GM18508 (cell line): ENCODE data around the gene GRID2.
"Not testable (repeated sequence)": the region's sequence is repeated elsewhere in the genome, so short reads cannot be mapped to it uniquely, and the experiment has no call there.

Source experiments
- ATAC-seq: cut with Tn5 transposase; IDR thresholded peaks from one replicate; pipeline ENCODE4 v1.9.1; 2021; ENCODE audit warnings: moderate number of reproducible peaks; ENCODE audit not compliant: insufficient read depth, unreplicated experiment

The GRID2 gene

GRCh38 chr4:92305148-92305877 is 1.5 kb downstream of the GRID2 start:
- ATAC-seq = no peak

DNA sequence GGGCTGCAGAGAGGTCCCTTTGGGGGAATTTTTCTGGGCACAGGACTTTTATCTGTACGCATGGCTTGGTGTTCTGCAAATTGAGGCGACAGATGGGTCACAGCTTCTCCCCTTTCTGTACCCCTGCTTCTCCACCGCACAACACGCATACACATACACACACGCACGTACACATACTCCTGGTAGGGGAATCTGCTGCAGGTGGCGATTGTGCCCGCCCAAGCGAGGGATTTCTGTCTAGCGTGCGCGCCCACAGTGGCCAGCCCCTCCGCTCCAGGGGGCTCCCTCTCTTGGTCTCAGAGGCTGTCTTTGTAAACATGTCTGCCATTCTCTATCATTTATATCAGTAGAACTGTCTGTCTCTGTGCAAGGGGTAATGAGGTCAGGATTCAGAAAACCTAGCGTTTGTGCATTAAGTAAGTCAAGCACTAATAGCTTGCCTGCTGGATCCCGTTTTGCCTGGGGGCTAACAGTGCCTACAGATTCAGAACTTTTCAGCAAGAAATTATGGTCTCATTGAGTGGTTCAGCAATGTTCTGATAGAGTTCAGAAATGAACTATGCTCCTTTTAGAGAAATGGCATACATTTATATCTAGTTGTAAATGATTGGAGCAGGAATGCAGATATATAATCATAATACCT is 2.2 kb downstream of the GRID2 start:
- no peak for ATAC-seq

DNA sequence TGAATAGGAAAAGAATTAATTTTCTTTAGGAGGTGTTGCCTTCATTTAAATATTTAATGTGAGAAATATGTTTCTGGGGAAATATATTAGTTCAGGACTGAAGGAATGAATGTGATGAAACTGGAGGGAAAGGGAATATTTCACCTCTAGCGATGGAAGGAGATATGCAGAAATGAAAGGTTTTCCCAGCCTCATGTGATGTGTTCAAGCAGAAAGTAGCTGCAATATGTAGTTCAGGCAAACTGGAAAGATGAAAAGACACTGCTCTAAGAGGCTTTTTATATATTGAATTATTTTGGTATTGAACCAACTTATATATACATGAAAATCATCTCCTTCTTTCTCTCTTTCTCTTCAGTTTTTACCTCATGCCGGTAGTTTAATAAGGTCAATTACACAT is 3.4 kb downstream of the GRID2 start:
- ATAC-seq = no peak

- ATAC-seq = no peak
These were observed 4.1 kb downstream of the GRID2 start for GRCh38 chr4:92307866-92308265.

DNA sequence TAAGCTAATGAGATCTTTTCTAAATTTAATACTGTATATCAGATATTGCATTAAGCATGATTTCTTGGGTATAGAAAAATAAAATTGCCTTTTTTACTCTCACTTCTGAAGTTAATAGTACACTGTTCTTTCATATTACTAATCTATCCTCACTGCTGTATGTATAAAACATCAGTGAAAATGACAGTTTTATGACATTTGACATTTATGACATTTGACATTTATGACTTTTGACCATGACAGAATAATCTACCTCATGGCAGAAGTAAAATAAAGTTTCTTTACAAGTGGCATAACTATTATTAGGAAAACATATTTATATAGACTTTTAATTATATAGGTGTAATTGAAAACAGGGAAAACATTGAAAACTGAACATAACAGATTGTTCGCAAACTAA is 13.3 kb downstream of the GRID2 start:
- no peak for ATAC-seq

DNA sequence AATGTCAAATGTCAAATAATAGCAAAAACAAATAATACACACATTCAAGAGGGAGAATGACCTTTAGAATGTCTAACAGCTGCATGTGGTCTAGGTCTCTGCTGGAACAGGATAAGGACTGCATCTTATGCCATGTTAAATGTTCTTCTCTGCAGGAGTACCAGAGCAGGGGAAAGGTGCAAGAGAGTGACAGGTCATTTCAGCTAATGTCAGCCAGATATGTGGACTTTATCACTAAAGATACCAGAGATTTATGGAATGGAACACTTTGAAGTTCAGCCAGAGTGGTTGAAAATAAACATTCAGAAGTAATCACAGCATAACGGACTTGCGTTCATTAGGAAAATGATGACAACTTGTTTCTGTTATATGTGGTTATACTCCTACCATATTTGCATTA is 24.3 kb downstream of the GRID2 start:
- ATAC-seq = no peak

DNA sequence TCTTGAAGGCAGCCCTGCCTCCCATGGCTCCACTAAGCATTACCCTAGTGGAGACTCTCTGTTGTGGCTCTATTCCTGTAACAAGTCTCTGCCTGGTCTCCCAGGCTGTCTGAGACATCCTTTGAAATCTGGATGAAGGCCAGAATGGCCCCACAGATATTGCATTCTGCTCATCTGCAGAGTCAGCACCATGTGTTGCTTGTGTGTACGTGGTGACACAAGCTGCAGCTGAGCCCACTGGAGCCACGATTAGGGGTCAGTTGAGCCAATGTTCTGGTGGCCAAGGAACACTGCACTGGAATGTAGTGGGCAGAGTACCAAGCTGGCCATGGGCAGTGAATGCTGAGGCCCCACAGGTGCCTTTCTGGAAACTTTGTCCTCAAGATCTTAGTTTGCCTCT is 29.2 kb downstream of the GRID2 start:
- ATAC-seq = no peak

DNA sequence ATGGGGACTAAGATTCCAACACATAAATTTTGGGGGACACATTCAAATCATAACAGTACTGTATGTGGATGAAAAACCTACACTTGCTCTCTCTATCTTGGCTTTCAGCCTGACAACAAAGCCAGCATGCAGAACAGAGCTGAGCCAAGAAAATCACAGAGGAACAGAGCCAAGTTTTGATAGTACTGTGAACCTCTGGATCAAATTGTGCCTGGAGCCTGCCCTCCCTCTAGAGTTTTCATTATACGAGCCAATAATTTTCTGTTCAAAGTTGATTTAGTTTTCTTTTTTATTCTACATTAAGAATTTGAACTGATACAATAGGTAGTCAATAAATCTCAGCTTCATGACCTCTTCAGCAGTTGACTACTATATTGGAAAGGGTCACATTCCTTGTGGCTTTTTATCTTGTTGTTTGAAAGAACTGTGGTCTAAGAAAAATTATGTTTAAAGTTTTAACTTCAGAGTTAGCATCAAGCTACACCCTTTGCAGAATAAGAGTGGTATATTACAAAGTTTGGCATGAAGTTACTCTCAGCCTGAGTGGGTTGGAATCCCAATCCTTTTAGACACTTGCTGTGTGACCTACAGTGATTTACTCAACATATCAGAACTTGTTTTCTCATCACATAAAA is 31.1 kb downstream of the GRID2 start:
- no peak for ATAC-seq

DNA sequence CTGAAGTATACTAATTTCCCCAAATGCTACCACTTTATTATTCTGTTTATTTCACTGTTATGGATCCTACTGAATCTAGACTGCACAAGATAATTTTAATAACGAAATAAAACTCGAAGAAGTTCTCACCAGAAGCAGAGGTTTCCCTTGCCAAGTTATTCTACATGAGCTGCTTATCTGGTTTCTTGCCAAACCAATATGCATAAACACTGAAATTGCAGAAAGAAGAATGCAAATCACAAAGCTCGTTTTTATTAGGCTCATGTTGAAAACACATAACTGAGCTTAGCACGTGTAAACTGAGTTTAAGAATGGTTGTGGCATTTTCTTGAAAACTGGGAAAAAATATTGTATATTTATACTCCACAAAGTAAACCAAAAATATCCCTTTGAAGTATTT is 35.9 kb downstream of the GRID2 start:
- no peak for ATAC-seq

DNA sequence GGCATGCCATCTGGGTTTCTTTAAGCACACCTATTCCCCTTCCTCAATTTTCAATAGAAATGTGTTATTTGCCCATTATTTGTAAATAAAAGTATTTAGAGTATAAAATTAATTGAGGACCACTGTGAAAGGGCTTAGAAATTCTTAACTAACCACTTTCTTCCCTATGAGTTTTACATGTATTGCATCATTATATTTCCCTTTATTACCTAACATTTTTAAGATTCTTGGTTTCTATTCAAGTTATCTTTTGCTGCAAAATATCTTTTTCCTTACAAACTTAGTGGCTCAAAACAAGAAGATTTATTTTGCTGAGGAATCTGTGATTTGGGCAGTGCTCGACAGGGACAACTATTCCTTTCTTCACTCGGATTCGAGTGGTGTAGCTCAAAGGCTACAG is 40.5 kb downstream of the GRID2 start:
- no peak for ATAC-seq

DNA sequence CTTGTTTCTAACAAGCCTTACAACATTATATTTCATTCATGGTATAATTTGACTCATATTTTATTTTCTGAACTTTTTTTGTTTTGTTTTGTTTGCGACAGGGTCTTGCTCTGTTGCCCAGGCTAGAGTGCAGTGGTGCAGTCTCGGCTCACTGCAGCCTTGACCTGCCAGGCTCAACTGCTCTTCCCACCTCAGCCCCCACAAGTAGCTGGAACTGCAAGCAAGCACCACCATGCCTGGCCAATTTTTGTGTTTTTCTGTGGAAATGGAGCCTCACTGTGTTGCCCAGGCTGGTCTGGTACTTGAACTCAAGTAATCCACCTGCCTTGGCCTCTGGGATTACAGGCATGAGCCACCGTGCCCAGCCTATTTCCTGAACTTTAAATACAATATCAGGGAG is 42.5 kb downstream of the GRID2 start:
- no peak for ATAC-seq

GRCh38 chr4:92357966-92358365 is 54.2 kb downstream of the GRID2 start:
- ATAC-seq = no peak

- no peak for ATAC-seq
These were observed 55.7 kb downstream of the GRID2 start for GRCh38 chr4:92359491-92359890.

- ATAC-seq = no peak
These were observed 58.3 kb downstream of the GRID2 start for GRCh38 chr4:92362028-92362427.

DNA sequence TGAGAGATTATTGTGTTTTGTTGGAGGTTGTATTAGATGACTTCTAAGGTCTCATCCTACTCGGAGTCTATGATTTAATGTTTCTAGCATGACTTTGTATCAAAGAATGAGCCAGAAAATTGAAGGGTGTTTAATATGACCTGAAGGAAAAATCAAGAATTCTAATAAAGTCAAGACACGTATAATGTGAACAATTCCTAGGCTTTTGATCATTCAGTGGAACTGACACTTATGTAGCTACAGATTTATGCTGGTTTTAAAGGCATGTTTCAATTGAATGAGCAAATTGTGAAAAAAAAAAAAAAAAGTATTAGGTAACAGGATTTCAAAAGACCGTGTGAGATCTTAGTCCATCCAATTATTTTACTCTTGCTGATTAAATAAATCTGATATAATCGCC is 64.9 kb downstream of the GRID2 start:
- ATAC-seq = no peak

GRCh38 chr4:92381616-92382015 is 77.8 kb downstream of the GRID2 start:
- ATAC-seq = no peak

- no peak for ATAC-seq
These were observed 78.4 kb downstream of the GRID2 start for GRCh38 chr4:92382128-92382527.

DNA sequence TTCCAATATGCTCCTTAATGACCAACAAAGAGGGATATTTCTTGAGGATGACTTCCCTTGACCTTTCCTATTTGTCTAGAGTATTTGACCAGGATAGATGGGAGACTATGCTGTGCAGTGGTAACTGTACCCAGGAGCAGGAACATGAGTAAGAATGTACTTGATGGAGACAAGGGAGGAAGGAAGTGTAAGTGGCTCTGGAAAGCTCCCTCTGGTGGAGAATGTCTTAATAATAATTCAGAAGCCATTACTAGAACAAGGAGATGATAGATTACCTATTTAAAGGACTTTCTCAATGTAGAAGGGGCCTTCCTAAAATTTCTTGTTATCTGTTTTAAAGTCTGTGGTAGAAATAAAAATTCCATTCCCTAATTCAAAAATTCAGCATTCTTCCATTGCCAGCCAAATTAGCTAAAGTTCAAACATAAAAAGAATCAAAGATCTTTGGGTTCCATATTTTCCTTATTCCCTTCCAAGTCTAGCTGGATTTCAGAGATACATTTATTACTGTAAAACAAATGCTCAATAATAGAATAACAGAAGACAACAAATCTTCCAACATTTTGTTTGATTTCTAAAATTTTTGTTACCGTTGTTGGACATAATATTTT is 83.8 kb downstream of the GRID2 start:
- peak; percentile 83 for ATAC-seq

DNA sequence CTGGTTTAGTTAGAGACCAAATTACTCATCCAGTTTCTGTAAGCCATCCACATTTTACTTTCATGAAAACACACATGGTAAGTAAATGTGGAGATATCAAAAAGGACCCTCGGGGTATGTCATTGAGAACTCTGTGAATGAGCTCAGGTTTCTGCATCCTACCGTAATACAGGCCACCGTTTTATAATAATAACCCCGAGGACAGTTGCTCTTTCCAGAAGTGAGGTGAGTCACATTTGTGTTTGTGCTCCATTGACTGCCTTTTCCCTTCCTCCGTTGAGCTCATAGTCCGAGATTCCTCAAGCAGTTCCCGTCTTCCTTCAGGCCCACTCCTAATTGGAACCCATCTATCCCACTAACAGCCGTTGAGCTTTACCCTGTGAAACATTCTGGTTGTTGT is 95.3 kb downstream of the GRID2 start:
- no peak for ATAC-seq

DNA sequence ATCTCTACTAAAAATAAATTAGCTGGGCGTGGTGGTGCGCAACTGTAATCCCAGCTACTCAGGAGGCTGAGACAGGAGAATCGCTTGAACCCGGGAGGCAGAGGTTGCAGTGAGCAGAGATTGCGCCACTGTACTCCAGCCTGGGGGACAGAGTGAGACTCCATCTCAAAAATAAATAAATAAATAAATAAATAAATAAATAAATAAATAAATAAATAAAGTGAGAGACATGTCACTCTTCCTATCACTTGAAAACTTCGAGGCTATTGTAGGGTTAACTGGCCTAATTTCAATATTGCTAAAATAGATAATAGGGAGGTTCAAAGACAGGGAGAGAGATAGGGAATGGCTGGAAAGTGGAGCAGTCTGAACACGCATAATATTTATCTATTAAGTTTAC is 99.8 kb downstream of the GRID2 start:
- ATAC-seq = not testable (repeated sequence)

DNA sequence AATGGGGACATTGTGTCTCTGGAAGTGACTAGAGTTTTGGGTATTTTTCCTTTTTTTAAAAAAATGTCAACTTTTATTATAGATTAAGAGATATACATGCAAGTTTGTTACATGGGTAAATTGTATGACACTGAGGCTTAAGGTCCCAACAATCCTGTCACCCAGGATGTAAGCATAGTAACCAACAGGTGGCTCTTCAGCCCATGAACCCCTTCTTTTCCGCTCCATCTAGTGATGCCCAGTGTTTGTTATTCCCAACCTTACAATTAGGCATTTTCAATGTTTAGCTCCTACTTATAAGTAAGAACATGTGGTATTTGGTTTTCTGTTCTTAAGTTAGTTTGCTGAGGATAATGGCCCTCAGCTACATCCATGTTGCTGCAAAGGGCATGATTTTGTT is 102.7 kb downstream of the GRID2 start:
- ATAC-seq = no peak
